ENCODE measurements around the gene SKIC2. TPM values are rescaled to one million over a fixed set of nuclear protein-coding genes. Genes with fewer than 3 reads are reported as not detected.

SKIC2 gene
- total and polyA plus RNA-seq, 2 donors (not counting 3 experiments of a cell fraction or from before 2014, with no cell fraction given) = 52.8 to 76.7 TPM

GRCh38 chr6:31954511-31954910 is 4.5 kb upstream of the SKIC2 start:
- CTCF ChIA-PET = no interaction called here
- Histone ChIP-seq H3K36me3 (ENCODE audit: control insufficient read depth in 2 of 2, extremely low read depth in 1 of 2, insufficient read depth in 2 of 2, low read length in 2 of 2) (peaks cover 22 to 37% of the 10 kb centered on the region in 2 experiments), H3K4me1 (ENCODE audit: control insufficient read depth, extremely low read depth, insufficient read depth, low read length) (peaks cover 13% of the 10 kb centered on the region), H3K27me3 (ENCODE audit: control insufficient read depth in 2 of 2, insufficient read depth in 2 of 2, low read length in 2 of 2) (no peaks in the 10 kb centered on the region), H3K9ac (replicated peaks; ENCODE audit: extremely low read depth, insufficient read depth, low read length) (no peak overlapping the region), H3K9me1 (replicated peaks; ENCODE audit: control insufficient read depth, extremely low read depth, insufficient read depth, low read length) (no peaks in the 10 kb centered on the region), H3K4me3 (replicated peaks in 1 of 3; ENCODE audit: insufficient read depth in 1 of 3, low read depth in 1 of 3, low read length in 3 of 3) (no peak overlapping the region), H3K9me3 (replicated peaks; ENCODE audit: control insufficient read depth, insufficient read depth, low read length) (no peaks in the 10 kb centered on the region), H2AFZ (ENCODE audit: low read depth, low read length) (no peak overlapping the region), H3K79me2 (ENCODE audit: control insufficient read depth, insufficient read depth, low read length) (peaks cover 19% of the 10 kb centered on the region), H3K27ac (ENCODE audit: insufficient read depth, low read depth, low read length) (no peak overlapping the region), H3K4me2 (ENCODE audit: insufficient read depth, low read length) (no peak overlapping the region), H4K20me1 (replicated peaks; ENCODE audit: control insufficient read depth, extremely low read depth, insufficient read depth, low read length) (no peaks in the 10 kb centered on the region)
- DNase-seq (ENCODE audit: low read depth, low spot score) (no peak), FAIRE-seq (no peak)
- POLR2A ChIA-PET = no interaction called here
- TF ChIP-seq, protein P1, sequence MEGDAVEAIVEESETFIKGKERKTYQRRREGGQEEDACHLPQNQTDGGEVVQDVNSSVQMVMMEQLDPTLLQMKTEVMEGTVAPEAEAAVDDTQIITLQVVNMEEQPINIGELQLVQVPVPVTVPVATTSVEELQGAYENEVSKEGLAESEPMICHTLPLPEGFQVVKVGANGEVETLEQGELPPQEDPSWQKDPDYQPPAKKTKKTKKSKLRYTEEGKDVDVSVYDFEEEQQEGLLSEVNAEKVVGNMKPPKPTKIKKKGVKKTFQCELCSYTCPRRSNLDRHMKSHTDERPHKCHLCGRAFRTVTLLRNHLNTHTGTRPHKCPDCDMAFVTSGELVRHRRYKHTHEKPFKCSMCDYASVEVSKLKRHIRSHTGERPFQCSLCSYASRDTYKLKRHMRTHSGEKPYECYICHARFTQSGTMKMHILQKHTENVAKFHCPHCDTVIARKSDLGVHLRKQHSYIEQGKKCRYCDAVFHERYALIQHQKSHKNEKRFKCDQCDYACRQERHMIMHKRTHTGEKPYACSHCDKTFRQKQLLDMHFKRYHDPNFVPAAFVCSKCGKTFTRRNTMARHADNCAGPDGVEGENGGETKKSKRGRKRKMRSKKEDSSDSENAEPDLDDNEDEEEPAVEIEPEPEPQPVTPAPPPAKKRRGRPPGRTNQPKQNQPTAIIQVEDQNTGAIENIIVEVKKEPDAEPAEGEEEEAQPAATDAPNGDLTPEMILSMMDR (IDR thresholded peaks at IDR 0.05; ENCODE audit: extremely low read depth in 1 of 2, insufficient read depth in 1 of 2, low read depth in 1 of 2, low read length in 2 of 2) = no peak
- TF ChIP-seq, protein P2, sequence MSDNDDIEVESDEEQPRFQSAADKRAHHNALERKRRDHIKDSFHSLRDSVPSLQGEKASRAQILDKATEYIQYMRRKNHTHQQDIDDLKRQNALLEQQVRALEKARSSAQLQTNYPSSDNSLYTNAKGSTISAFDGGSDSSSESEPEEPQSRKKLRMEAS (IDR thresholded peaks at IDR 0.05; ENCODE audit: insufficient read depth, insufficient read length) = no peak
- TF ChIP-seq MYC (IDR thresholded peaks at IDR 0.05; ENCODE audit: low read depth, low read length) (no peak), GATA2 (IDR thresholded peaks at IDR 0.05; ENCODE audit: insufficient read depth, insufficient read length, low read depth, low read length) (no peak), POLR2AphosphoS5 (IDR thresholded peaks at IDR 0.05; ENCODE audit: insufficient read depth, low read depth, low read length) (no peak), FOS (IDR thresholded peaks at IDR 0.05; ENCODE audit: borderline replicate concordance, insufficient read depth, low read length) (no peak), JUN (IDR thresholded peaks at IDR 0.05; ENCODE audit: borderline replicate concordance, insufficient read depth, insufficient read length, low read depth) (no peak), EZH2 (IDR thresholded peaks at IDR 0.05; ENCODE audit: borderline replicate concordance, low read depth, low read length, severe bottlenecking) (no peak), POLR2A (IDR thresholded peaks at IDR 0.05; ENCODE audit: low read depth, low read length) (no peak)
- dilution Hi-C loops (cut with MboI; ENCODE audit: extremely low pct_ligation_motif_present, low sequenced_read_pairs) (no loop called here), intact Hi-C loops (cut with micrococcal nuclease) (loop anchor here (10.0 kb wide), 1 partner anchor 120 kb away; no protein-coding TSS in a partner anchor)
- no TSS peak for BruUV-seq (replicated peaks)
